Measurements from ENCODE around the gene CCDC106. TPM values are rescaled to one million over a fixed set of nuclear protein-coding genes. Genes with fewer than 3 reads are reported as not detected.

The CCDC106 gene
- total RNA-seq, 2 experiments from 2014 or later, result 1.7 to 1.8 TPM

GRCh38 chr19:55601084-55601483 is 46.9 kb upstream of the CCDC106 start:
- Histone ChIP-seq H3K27me3 (ENCODE audit: control insufficient read depth in 1 of 2, insufficient read depth in 2 of 2, low read length in 2 of 2) (no peaks in the 10 kb centered on the region), H3K9me3 (ENCODE audit: control insufficient read depth in 1 of 2, insufficient read depth in 1 of 2, low read length in 2 of 2) (no peaks in the 10 kb centered on the region), H3K4me3 (ENCODE audit: low read length) (peak overlapping the region; percentile 63), H3K27ac (ENCODE audit: low read depth in 1 of 2, low read length in 2 of 2) (peak overlapping the region in 1 of 2 donors; percentile 68), H3K36me3 (ENCODE audit: insufficient read depth, low read length) (peaks cover 6% of the 10 kb centered on the region), H3K4me1 (ENCODE audit: insufficient read depth, low read length) (peaks cover 44% of the 10 kb centered on the region)
- no peak for TF ChIP-seq CTCF (IDR thresholded peaks at IDR 0.05)
- H3K4me3 Mint-ChIP-seq, result peak overlapping the region; percentile 90
- no peaks in the 10 kb centered on the region for H3K27me3 Mint-ChIP-seq
- H3K4me1 Mint-ChIP-seq (ENCODE audit: low read depth), result peaks cover 32% of the 10 kb centered on the region
- peak overlapping the region; percentile 83 for H3K27ac Mint-ChIP-seq
- CTCF ChIA-PET, result no interaction called here
- ATAC-seq (ENCODE audit: poor library complexity) (no peak), DNase-seq (peak in 1 of 14 experiments; percentile 29)
- H3K9me3 Mint-ChIP-seq, result no peaks in the 10 kb centered on the region
- POLR2A ChIA-PET, result interaction anchor here (1.2 to 2.9 kb wide), 6 partner anchors 16 to 342 kb away, joined by 3 to 38 read pairs (median 10); partner anchors contain the start of genes U2AF2, ZNF579 and ZNF784
- intact Hi-C loops (cut with DNase I, micrococcal nuclease), result loop anchor here in 1 of 2 experiments (10.0 kb wide), 2 partner anchors 196 to 346 kb away; partner anchors contain the start of genes PPP6R1 and UBE2S
- peaks cover 50% of the 10 kb centered on the region for H3K36me3 Mint-ChIP-seq (ENCODE audit: low read depth)

- Mint-ChIP-seq H3K27ac (peak overlapping the region; percentile 83), H3K27me3 (no peaks in the 10 kb centered on the region), H3K4me1 (ENCODE audit: low read depth) (peaks cover 44% of the 10 kb centered on the region), H3K9me3 (no peaks in the 10 kb centered on the region), H3K36me3 (ENCODE audit: low read depth) (peaks cover 46% of the 10 kb centered on the region), H3K4me3 (no peak overlapping the region)
- H3K27ac ChIP-seq (ENCODE audit: low read depth in 1 of 2, low read length in 2 of 2), result no peak overlapping the region
- H3K9me3 ChIP-seq (ENCODE audit: control insufficient read depth in 1 of 2, insufficient read depth in 1 of 2, low read length in 2 of 2), result no peaks in the 10 kb centered on the region
- H3K4me1 ChIP-seq (ENCODE audit: insufficient read depth, low read length), result peaks cover 56% of the 10 kb centered on the region
- H3K36me3 ChIP-seq (ENCODE audit: insufficient read depth, low read length), result peaks cover 6% of the 10 kb centered on the region
- no peak overlapping the region for H3K4me3 ChIP-seq (ENCODE audit: low read length)
- DNase-seq, result peak in 1 of 14 experiments; percentile 37
- intact Hi-C loops (cut with DNase I, micrococcal nuclease), result loop anchor here in 1 of 2 experiments (10.0 kb wide), 2 partner anchors 198 to 348 kb away; partner anchors contain the start of genes PPP6R1 and UBE2S
- no peak for TF ChIP-seq CTCF (IDR thresholded peaks at IDR 0.05)
- H3K27me3 ChIP-seq (ENCODE audit: control insufficient read depth in 1 of 2, insufficient read depth in 2 of 2, low read length in 2 of 2), result no peaks in the 10 kb centered on the region
- ATAC-seq (ENCODE audit: poor library complexity), result no peak
- ChIA-PET CTCF (no interaction called here), POLR2A (interaction anchor here (1.4 kb wide), 1 partner anchor 22 kb away, joined by 11 read pairs; the partner anchor contains the start of gene ZNF784)
Observed at GRCh38 chr19:55602104-55603001, 45.7 kb upstream of the CCDC106 start.

- no peaks in the 10 kb centered on the region for H3K27me3 ChIP-seq (ENCODE audit: control insufficient read depth in 1 of 2, insufficient read depth in 2 of 2, low read length in 2 of 2)
- no peaks in the 10 kb centered on the region for H3K9me3 ChIP-seq (ENCODE audit: control insufficient read depth in 1 of 2, insufficient read depth in 1 of 2, low read length in 2 of 2)
- H3K9me3 Mint-ChIP-seq, result no peaks in the 10 kb centered on the region
- H3K36me3 Mint-ChIP-seq (ENCODE audit: low read depth), result peaks cover 49% of the 10 kb centered on the region
- DNase-seq (peak in 1 of 14 experiments; percentile 33), ATAC-seq (ENCODE audit: poor library complexity) (no peak)
- no peaks in the 10 kb centered on the region for H3K27me3 Mint-ChIP-seq
- H3K4me1 ChIP-seq (ENCODE audit: insufficient read depth, low read length), result peaks cover 55% of the 10 kb centered on the region
- no peak overlapping the region for H3K27ac Mint-ChIP-seq
- intact Hi-C loops (cut with DNase I, micrococcal nuclease), result loop anchor here in 1 of 2 experiments (10.0 kb wide), 2 partner anchors 198 to 348 kb away; partner anchors contain the start of genes PPP6R1 and UBE2S
- TF ChIP-seq CTCF (IDR thresholded peaks at IDR 0.05), result no peak
- no peak overlapping the region for H3K27ac ChIP-seq (ENCODE audit: low read depth in 1 of 2, low read length in 2 of 2)
- no peak overlapping the region for H3K4me3 ChIP-seq (ENCODE audit: low read length)
- H3K4me3 Mint-ChIP-seq, result peak overlapping the region; percentile 66
- peaks cover 51% of the 10 kb centered on the region for H3K4me1 Mint-ChIP-seq (ENCODE audit: low read depth)
- H3K36me3 ChIP-seq (ENCODE audit: insufficient read depth, low read length), result peaks cover 6% of the 10 kb centered on the region
- ChIA-PET POLR2A (interaction anchor here (0.8 kb wide), 1 partner anchor 23 kb away, joined by 3 read pairs; no protein-coding TSS in a partner anchor), CTCF (no interaction called here)
Observed at GRCh38 chr19:55603115-55603514, 44.9 kb upstream of the CCDC106 start.
